GM19023 (cell line): Measurements from ENCODE around the gene PROC.
"Not testable (repeated sequence)": the region's sequence is repeated elsewhere in the genome, so short reads cannot be mapped to it uniquely, and the experiment has no call there.

Experiments used
- ATAC-seq: cut with Tn5 transposase; IDR thresholded peaks from one replicate; pipeline ENCODE4 v1.9.1; 2021; ENCODE audit warnings: mild to moderate bottlenecking, moderate library complexity; ENCODE audit not compliant: unreplicated experiment

PROC gene

DNA sequence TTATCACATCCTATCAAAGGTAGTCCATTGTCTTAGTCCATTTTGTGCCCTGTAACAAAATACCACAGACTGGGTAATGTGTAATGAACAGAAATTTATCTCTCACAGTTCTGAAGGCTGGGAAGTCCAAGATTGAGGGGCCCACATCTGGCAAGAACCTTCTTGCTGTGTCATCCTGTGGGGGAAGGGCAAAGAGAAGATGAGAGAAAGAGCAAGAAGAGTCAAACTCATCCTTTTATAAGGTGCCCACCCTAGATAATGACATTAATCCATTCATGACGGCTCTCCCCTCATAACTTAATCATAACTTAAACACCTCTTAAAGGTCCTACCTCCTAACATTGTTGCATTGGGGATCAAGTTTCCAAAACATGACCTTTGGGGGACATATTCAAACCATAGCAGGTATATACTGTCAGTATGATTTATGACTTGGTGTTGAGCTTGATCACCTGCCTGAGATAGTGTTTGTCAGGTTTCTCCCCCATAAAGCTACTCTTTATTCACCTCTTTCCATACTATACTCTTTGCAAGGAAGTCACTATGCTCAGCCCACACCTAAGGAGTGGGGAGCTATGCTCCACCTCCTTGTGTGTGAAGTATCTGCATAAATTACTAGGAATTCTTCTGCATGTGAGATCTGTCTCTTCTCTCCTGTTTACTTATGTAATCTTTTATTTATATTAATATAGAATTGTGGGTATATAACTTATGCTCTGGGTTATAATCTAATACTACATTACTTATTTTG, 25.2 kb upstream of the PROC start:
- no peak for ATAC-seq

DNA sequence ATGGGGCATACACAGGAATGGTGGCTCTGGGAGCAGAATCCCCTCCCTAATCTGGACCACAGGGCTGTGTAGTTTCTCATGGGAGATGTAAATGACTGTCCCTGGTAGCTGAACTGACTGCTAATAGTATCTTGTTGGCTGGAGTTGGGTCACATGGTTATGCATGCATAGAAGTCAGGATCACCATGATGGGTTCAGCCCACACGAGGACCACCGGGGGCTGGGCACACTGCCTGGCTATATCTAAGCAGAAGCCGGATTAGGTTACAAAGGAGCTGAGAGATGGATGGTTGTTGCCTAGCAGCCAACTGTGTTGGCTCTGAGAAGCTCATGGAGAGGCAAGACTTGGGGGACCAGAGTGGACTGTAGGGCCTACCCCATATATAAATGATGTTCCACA, 23.7 kb upstream of the PROC start:
- no peak for ATAC-seq

DNA sequence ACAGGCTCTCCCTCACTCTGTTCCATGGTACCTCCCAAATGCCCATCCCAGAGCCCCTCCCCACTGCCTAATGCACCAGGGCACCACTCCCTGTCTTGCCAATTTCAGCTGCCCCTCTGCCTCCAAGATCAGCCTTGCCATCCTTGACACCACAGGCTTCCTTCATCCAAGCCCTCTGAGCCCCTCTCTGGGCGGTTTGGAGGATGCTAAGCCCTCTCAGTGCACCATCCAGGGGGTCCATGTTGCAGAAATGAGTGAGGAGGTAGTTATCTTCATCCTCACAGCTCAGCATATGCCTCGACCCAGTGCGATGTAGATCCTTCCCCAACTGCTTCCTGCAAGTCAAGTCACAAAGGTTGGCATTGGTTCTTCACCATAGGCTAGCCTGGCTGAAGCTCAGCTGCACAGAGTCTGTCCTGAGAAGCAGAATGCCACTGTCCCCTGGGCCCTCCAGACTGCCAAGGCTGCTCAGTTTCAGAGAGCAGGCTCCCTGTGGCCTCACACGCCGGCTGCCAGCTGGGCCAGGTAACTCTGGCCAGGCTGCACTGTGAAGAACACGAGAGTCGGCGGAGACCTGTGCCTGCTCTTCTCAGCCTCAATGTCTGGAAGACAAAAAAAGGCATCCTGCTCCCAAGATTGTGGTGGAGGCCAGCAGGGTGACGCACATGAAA, 20.5 kb upstream of the PROC start:
- ATAC-seq = no peak

DNA sequence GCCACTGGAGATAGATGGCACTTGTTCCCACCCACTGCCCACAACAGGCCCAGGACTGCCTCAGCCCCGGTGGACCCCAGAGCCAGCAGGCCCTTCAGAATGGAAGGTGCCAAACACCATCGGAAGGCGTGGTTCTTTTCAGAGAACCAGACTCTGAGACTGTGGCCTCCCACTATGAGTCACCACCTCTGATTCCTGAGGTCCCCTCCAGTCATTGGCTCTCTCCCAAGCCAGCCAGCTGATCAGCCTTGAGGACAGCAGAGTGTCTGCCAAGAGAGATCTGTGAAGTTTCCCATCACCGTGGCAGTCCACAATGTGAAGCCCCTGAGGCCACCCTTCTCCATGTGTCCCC, 20.0 kb upstream of the PROC start:
- peak; percentile 88 for ATAC-seq

DNA sequence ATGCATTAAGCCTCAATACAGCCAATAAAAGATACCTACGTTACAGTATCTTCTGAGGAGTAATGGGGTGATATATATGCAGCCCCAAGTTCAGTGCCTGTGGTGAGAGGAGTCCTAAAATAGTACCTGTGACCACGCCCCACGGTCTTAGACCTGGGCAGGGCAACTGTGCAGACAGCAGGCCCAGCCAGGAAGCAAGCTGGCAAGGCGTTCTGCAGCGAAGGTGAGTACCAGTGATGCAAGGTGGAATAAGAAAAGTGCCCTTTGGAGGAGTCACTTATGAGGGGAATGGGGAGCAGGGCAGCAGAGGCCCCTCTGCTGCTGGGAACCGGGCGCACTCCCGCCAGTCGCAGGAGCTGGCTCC, 17.7 kb upstream of the PROC start:
- ATAC-seq = no peak

DNA sequence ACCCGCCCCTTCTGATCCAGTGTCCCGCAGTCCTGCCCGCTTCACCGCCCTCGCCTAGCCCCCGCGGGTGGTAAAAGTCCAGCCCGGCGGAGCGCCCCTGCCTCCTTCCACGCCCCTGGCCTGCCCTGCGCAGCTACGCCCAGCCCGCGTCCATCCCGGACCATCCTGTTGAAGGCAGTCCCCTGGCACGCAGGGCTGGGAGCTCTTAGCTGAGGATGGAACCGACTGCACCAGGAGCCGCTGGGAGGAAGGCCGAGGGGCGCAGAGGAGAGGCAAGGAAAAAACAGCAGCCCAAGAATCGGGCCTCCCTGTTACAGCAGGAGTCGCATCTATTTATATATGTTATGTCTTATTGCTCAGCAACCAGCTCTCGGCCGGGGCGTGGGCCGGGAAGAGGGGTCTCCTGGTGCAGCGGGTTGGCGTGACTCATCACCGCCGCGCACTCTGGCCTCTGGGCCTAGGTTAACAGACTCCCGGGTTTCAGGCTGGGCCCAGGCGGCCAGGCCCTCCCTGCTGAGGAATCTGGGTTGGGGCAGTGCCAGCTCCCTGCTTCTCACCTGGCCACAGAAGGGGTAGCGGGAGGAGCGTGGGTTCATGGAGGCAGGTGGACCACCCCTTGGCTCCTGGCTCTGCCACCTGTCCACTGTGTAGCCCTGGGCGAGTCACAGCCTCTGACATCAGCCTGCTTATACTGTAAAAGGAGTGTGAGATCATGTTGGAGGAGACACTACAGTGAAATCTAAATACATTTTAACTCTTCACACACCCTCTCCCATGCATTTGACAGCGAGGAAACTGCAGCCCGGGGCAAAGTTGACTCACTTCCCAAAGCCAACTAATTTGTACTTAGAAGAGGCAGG, 17.1 kb upstream of the PROC start:
- no peak for ATAC-seq

DNA sequence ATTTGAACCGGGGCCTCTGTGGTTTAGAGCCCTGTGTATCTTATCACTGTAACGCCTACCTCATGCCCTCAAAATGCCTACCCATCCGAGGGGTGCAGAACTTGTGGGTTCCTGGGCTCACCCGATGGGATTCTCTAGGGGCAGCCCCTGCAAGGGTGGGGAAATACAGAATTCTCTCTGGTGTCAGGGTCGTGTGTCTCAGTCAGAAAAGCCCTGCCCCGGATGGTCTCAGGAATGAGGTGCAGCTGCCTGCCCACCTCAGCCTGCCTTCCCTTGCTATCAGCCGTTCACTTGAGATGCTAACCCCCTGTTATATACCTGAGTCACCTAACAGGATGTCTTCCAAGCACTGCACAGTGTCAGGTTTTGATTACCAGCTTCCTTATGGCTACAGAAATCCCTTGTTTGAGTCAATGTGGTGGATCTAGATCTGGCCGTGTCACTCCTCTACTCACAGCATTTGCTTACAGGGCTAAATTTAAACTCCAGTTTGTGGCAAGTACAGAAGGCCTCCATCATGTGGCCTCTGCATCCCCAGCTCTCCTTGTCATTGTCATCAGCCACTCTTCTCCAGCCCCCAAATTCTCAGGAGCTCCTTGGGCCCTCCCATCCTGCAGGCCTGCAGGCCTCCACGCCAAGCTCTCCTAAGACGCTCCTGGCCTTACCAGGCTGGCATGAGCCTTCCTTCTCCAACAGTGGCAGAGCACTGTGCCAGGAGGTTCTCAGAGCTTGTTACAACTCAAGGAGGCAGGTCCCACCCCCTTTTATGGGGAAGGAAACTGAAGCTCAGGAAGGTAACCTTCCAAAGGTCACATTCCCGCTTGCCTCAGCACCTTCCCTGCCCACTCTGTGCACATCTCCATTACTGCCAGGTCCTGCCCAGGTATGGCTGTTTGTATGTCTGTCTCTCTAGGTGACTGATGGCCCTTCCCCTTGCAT, 16.2 kb upstream of the PROC start:
- no peak for ATAC-seq

DNA sequence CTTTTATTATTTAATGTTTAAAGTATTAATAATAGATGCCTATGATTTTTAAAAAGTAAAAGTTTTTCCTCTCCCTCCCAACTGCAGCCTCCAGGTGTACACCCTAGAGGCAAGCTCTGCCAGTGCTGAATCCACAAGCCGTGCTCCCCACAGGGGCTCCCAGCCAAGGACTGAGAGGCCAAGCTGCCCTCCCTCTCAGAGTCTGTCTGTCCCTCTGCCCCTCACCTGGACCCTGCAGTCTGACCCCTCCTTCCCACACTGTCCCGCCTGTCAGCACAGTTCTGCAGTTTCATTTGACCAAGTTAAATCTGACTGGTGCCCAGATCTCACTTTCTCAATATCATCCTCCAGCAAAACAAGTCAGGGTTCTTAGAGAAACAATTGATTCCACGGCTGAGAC, 14.8 kb upstream of the PROC start:
- no peak for ATAC-seq

DNA sequence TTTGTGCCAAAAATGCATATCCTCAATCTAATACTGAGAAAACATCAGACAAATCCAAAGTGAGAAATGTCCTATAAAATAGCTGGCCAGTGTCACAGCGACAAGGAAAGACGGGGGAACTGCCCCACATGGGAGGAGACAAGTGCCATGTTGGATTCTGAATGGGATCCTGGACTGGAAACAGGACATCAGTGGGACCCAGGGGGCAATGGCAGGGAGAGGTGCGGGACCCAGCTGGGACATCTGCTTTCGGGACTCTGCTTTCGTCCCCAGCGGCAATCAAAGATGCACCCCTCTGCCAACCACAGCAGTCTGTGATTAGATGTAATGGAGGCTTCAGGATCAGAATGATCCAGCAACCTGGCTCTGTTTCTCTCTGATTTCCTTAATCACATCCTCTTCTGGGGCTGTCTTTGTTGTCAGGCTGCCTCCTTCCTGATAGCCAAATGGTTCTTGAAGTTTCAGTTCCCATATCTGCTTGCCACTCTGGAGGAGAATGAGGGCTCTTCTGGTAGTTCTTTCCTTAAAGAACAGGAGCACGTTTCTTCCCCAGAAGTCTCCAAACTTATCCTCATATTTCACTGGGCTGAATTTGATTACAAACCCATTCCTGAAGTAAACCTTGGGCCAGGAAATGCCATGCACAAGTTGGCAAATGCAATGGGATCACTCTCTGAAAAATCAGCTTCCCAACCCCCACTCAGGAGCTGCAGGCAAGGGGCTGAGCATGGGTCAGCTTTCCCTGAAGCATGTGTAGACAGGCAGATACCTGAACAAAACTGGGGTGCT, 13.6 kb upstream of the PROC start:
- ATAC-seq = no peak

DNA sequence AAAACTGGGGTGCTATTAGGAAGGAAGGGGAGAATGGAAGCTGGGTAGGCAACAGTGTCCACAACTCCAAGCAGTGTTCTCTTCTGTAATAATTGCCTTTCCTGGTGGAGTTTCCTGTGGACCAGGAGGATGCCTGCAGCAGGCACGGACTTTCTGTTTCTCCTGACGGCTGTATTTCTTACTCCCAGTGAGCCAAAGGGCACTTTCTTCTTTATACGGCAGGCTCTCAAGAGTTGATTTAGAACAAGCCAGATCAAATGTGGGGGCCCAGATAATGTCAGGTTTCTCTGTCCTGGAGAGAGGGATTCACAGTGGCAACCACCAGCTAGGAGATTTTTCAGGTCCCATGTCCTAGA, 13.0 kb upstream of the PROC start:
- ATAC-seq = no peak

DNA sequence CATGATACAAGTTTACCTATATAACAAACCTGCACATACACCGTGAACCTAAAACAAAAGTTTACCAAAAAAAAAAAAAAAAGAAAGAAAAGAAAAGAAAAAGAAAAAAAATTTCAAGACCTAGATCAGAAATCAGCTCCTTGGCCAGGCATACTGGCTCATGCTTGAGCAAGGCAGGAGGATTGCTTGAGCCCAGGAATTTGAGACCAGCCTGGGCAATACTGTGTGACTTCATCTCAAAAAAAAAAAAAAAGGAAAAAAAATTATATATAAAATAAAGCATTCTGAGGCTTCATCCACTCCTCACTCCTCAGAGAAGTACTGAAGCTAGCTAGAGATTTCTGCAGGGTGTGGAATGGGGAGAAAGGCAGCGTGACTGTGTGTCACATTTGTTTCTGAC, 11.8 kb upstream of the PROC start:
- no peak for ATAC-seq

DNA sequence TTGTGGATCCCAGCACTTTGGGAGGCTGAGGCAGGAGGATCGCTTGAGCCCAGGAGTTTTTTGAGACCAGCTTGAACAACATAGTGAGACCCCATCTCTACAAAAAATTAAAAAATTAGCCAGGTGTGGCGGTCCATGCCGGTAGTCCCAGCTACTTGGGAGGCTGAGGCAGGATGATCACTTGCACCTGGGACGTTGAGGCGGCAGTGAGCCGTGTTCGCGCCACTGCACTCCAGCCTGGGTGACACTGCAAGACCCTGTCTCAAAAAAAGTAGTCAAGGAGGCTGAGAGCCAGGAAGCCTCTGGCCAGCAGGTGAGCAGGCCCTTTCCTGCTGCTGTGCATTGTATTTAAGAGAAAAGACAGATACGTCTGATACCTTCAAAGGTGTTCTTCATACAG, 11.1 kb upstream of the PROC start:
- ATAC-seq = no peak

DNA sequence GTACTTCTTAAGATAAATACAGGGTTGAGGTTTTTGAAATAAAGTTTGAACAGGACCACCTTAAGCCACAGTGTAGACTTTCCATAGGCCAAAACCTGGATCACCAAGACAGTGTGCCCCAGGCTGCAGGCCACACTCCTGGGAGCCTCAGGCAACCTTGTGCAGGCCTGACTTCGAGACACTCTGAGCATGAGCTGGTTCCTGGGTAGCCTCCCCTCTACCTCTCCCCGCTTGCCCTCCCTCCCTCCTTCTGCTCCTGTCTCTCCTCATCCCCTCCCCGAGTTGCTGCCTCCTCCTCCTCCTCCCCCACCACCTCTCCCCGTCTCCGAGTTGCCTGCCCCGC, 10.6 kb upstream of the PROC start:
- peak; percentile 15 for ATAC-seq

DNA sequence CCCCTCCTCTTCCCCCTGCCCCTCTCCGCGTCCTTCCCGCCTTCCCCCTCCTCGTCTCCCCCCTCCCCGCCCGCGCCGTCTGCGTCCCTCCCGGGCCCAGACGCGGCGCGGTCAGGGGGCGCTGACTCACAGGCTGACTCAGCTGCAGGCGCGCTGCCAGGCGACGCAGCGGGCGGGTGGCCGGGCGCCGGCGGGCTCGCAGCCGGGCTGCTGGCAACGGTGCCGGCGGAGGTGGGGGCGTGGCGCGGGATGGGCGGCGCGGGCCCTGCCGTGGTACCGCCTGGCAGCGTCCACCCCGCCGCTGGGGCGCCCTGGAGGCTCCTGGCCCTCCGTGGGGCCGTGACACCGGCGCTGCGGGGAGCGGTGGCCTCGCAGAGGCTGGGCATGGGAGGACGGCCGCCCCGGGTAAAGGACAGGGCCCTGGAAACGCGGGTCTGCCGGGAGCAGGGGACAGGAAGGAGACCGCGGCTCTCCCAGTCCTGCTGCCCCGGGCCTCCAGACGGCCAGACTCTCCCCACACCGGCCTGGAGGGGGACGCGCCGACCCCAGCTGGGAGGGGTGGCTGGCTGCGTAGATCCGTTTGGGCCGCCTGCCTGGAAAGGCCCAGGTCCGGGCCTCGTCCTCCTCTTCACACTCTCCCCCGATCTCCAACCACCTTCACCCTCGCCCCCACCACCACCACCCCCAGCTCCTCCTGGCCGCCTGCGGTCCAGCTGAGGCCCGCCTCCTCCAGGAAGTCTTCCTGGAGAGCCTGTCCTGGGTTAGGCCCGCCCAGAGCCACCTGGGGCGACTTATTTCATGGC, 10.0 kb upstream of the PROC start:
- peak; percentile 77 for ATAC-seq

DNA sequence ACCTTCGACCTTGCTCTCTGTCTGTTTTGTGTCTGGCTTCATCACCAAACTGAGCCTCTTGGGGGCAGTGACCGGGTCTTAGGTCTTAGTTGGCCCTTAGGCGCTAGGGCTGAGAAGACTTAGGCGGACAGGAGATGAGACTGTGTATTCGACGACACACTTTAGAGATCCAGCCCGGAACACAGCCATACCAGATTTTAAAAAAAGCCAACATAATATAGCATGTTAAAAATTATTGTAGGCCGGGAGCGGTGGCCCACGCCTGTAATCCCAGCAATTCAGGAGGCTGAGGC, 9.5 kb upstream of the PROC start:
- ATAC-seq = no peak

DNA sequence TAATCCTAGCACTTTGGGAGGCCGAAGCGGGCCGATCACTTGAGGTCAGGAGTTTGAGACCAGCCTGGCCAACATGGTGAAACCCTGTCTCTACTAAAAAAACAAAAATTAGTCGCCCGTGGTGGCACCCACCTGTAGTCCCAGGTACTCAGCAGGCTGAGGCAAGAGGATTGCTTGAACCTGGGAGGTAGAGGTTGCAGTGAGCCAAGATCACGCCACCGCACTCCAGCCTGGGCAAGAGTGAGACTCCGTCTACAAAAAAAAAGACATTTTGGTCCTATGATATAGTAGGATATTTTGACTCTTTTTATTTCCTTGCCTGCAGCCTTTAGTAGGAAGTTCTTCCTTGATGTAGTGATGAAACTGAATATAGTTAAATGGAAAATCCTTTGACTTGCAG, 8.5 kb upstream of the PROC start:
- not testable (repeated sequence) for ATAC-seq

DNA sequence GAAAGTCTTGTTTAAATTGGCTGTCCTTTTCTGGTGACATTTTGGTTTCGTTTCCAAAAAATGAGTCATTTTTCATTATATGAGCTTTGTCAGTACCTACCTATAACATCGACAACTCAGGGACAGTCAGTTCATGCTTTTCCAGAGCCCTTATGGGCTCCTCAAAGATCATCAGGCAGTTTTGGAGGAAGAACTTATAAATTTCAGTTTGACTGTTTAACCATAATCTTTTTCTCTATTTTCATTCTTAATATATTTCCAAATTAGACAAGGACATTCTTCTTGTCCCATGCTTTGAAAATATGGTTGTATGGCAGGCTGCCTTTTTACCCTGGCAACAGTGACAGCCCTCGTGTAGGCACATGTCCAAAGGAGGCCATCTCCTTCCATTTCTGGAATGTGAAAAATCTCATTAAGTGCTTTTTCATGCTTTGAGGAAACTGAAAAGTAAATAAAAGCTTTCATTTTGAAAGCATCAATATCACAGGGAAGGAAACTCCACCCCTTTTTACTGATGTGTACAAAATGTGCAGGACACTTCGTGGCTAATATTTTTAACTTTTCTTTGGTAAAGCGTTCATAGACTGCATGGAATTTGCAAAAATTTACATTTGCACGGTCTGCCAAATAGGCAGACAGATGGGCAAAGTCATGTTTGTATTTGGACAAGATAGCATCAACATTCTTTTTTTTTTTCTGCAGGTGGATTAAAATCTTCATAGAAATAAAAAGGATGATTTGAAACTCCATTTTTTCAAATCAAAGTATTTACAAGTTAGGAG, 7.2 kb upstream of the PROC start:
- peak; percentile 41 for ATAC-seq

DNA sequence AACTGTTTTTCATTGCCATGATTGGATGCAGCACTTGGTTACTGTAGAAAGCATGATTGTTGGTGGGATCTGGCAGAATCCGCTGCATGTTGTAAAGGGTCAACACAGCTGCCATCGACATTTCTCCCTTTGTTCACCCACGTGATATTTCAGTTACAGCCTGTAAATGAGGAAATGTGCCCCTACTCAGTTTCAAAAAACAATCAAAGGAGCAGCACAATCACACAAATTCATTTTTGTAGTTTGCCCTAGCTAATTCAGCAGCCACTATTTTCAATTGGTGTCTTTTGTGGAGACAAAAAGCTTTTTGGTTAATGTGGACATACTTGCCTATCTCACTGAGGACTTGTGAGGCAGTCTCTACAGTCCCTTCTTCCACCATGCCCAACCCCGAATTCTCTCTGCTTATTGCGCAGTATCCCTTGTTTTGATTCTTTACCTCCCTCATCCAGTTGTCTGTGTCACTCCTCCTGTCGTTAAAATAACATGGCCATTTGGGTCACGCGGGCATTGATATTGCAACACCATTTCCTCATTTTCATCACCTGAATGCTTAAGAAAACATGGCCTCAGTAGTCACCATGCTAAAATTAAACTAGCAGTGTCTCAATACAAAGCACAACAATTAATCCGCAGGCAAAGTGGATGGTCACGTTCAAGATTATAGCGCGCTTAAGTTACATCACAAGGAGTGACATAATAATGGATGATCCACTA, 6.4 kb upstream of the PROC start:
- no peak for ATAC-seq
